ENCODE data around the gene RTN3. TPM values are rescaled to one million over a fixed set of nuclear protein-coding genes. Genes with fewer than 3 reads are reported as not detected.

RTN3 gene
- total and polyA plus RNA-seq, 2 donors (not counting 1 experiment from before 2014, with no cell fraction given) = 10.1 to 24.9 TPM

DNA sequence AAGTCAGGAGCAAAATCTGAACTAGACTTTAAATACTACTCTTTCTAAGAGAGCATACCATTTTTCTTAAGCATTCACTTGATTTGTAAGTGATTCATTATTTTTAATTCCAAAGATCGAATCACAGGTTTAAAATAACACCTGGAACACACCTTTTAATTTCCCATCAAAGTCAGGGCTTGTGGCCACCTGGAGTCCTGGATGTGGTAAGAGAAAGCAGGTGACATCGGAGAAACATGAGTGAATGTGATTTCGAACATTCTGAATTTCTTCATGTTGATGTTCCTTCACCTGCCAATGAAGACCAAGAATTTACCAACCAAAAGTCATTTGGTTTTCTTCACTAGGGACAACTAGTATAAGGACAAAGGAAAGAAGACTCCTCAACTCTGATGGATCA is 38.1 kb upstream of the RTN3 start:
- H2AFZ ChIP-seq (ENCODE audit: insufficient read depth, low read depth, low read length, poor library complexity, severe bottlenecking) = no peak overlapping the region
- TF ChIP-seq, protein P1, sequence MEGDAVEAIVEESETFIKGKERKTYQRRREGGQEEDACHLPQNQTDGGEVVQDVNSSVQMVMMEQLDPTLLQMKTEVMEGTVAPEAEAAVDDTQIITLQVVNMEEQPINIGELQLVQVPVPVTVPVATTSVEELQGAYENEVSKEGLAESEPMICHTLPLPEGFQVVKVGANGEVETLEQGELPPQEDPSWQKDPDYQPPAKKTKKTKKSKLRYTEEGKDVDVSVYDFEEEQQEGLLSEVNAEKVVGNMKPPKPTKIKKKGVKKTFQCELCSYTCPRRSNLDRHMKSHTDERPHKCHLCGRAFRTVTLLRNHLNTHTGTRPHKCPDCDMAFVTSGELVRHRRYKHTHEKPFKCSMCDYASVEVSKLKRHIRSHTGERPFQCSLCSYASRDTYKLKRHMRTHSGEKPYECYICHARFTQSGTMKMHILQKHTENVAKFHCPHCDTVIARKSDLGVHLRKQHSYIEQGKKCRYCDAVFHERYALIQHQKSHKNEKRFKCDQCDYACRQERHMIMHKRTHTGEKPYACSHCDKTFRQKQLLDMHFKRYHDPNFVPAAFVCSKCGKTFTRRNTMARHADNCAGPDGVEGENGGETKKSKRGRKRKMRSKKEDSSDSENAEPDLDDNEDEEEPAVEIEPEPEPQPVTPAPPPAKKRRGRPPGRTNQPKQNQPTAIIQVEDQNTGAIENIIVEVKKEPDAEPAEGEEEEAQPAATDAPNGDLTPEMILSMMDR (IDR thresholded peaks at IDR 0.05) = no peak
- no peak for TF ChIP-seq EZH2 (IDR thresholded peaks at IDR 0.05; ENCODE audit: borderline replicate concordance, insufficient read depth, low read depth, low read length, poor library complexity, severe bottlenecking)
- WGBS (ENCODE audit: insufficient coverage) = no CpG with 5 or more reads among the region's 3 CpGs
- peaks cover 16 to 47% of the 10 kb centered on the region in 2 experiments for H3K36me3 ChIP-seq (replicated peaks in 1 of 2; ENCODE audit: control extremely low read depth in 1 of 2, control insufficient read depth in 1 of 2, extremely low read depth in 1 of 2, insufficient read depth in 2 of 2, low read length in 1 of 2)
- Mint-ChIP-seq H3K27me3 (no peaks in the 10 kb centered on the region), H3K9me3 (ENCODE audit: insufficient read depth) (no peaks in the 10 kb centered on the region), H3K4me1 (no peaks in the 10 kb centered on the region), H3K27ac (no peak overlapping the region), H3K4me3 (no peak overlapping the region)
- H3K9me3 ChIP-seq (ENCODE audit: control extremely low read depth in 1 of 3, control insufficient read depth in 2 of 3, insufficient read depth in 1 of 3, low read length in 2 of 3) = peaks cover 0 to 1% (median 0%) of the 10 kb centered on the region in 3 donors
- H3K27ac ChIP-seq (ENCODE audit: low read length in 2 of 2) = no peak overlapping the region
- ChIA-PET CTCF (interaction anchor here (0.6 to 1.6 kb wide), 8 partner anchors 15 to 165 kb away, joined by 3 to 9 read pairs (median 4); no protein-coding TSS in a partner anchor), POLR2A (no interaction called here)
- no peaks in the 10 kb centered on the region for H3K79me2 ChIP-seq (ENCODE audit: control insufficient read depth, insufficient read depth, low read length)
- intact Hi-C loops (cut with micrococcal nuclease) = no loop called here
- no peak overlapping the region for H3K4me2 ChIP-seq (replicated peaks; ENCODE audit: low read depth, low read length, poor library complexity, severe bottlenecking)
- no peak overlapping the region for H3K9ac ChIP-seq (ENCODE audit: low read length)
- H3K4me3 ChIP-seq (ENCODE audit: control extremely low read depth in 1 of 5, extremely low read depth in 1 of 5, insufficient read depth in 1 of 5, low read depth in 2 of 5, low read length in 4 of 5) = no peak overlapping the region
- no peaks in the 10 kb centered on the region for H4K20me1 ChIP-seq (ENCODE audit: control insufficient read depth, insufficient read depth, low read length, poor library complexity, severe bottlenecking)
- ATAC-seq (ENCODE audit: low read depth) = no peak
- no peaks in the 10 kb centered on the region for H3K4me1 ChIP-seq (ENCODE audit: control insufficient read depth in 2 of 2, insufficient read depth in 2 of 2, low read length in 2 of 2)
- no peak for DNase-seq
- H3K27me3 ChIP-seq (replicated peaks in 1 of 4; ENCODE audit: control extremely low read depth in 1 of 4, control insufficient read depth in 3 of 4, insufficient read depth in 4 of 4, low read length in 3 of 4) = no peaks in the 10 kb centered on the region

DNA sequence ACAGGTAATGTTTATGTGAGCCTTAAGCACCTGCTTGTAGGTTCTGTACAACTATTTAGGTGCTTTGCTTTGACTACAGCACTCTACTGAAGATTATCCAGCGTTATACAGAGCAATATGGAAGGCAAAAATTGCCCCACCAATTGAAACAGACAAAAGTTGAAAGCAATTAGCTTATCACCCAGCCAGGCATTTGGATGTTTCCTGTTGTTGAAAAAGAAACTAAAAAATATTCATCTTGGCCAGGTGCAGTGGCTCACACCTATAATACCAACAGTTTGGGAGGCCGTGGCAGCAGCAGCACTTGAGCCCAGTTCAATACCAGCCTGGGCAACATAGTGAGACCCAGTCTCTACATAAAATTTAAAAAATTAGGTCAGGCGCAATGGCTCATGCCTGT is 28.6 kb upstream of the RTN3 start:
- no peak for ATAC-seq (ENCODE audit: low read depth)
- CTCF ChIA-PET = interaction anchor here (1.5 kb wide), 1 partner anchor 86 kb away, joined by 4 read pairs; no protein-coding TSS in a partner anchor
- Mint-ChIP-seq H3K27me3 (no peaks in the 10 kb centered on the region), H3K27ac (no peak overlapping the region), H3K4me1 (peaks cover 2% of the 10 kb centered on the region), H3K4me3 (no peak overlapping the region), H3K9me3 (ENCODE audit: insufficient read depth) (no peaks in the 10 kb centered on the region)
- H3K4me3 ChIP-seq (ENCODE audit: control extremely low read depth in 1 of 5, extremely low read depth in 1 of 5, insufficient read depth in 1 of 5, low read depth in 2 of 5, low read length in 4 of 5) = no peak overlapping the region
- no peak overlapping the region for H3K9ac ChIP-seq (ENCODE audit: low read length)
- H3K27me3 ChIP-seq (replicated peaks in 1 of 4; ENCODE audit: control extremely low read depth in 1 of 4, control insufficient read depth in 3 of 4, insufficient read depth in 4 of 4, low read length in 3 of 4) = no peaks in the 10 kb centered on the region
- intact Hi-C loops (cut with micrococcal nuclease) = no loop called here
- no peak for TF ChIP-seq EZH2 (IDR thresholded peaks at IDR 0.05; ENCODE audit: borderline replicate concordance, insufficient read depth, low read depth, low read length, poor library complexity, severe bottlenecking)
- no peaks in the 10 kb centered on the region for H4K20me1 ChIP-seq (ENCODE audit: control insufficient read depth, insufficient read depth, low read length, poor library complexity, severe bottlenecking)
- H3K36me3 ChIP-seq (replicated peaks in 1 of 2; ENCODE audit: control extremely low read depth in 1 of 2, control insufficient read depth in 1 of 2, extremely low read depth in 1 of 2, insufficient read depth in 2 of 2, low read length in 1 of 2) = peaks cover 5 to 46% of the 10 kb centered on the region in 2 experiments
- no peak overlapping the region for H2AFZ ChIP-seq (ENCODE audit: insufficient read depth, low read depth, low read length, poor library complexity, severe bottlenecking)
- no peak for DNase-seq
- no peaks in the 10 kb centered on the region for H3K4me1 ChIP-seq (ENCODE audit: control insufficient read depth in 2 of 2, insufficient read depth in 2 of 2, low read length in 2 of 2)
- no peak overlapping the region for H3K27ac ChIP-seq (ENCODE audit: low read length in 2 of 2)
- 88% methylated on average over 2 of the region's 3 CpGs for WGBS (ENCODE audit: insufficient coverage)
- H3K79me2 ChIP-seq (ENCODE audit: control insufficient read depth, insufficient read depth, low read length) = peaks cover 9% of the 10 kb centered on the region
- no peak overlapping the region for H3K4me2 ChIP-seq (replicated peaks; ENCODE audit: low read depth, low read length, poor library complexity, severe bottlenecking)
- POLR2A ChIA-PET = no interaction called here
- no peaks in the 10 kb centered on the region for H3K9me3 ChIP-seq (ENCODE audit: control extremely low read depth in 1 of 3, control insufficient read depth in 2 of 3, insufficient read depth in 1 of 3, low read length in 2 of 3)

All from B cell (primary cell).